Psoas muscle (tissue), 8 donors: ENCODE measurements around the gene ZNF750. TPM values are rescaled to one million over a fixed set of nuclear protein-coding genes. Genes with fewer than 3 reads are reported as not detected.

Source experiments
- ATAC-seq, 4 donors: fragments of 200-7000 bp; cut with Tn5 transposase; one replicate each; pipeline ENCODE4 v1.9.1; 2020; ENCODE audit warnings: moderate library complexity in 3 of 4, mild to moderate bottlenecking in 2 of 4
- DNase-seq, 2 donors: peaks; one replicate each; pipeline ENCODE4 v3.0.0-alpha.2; 2020
- H3K27ac ChIP-seq: fragments of 200-600 bp; one replicate; pipeline ENCODE4 v1.8.0; 2022
- H3K27me3 ChIP-seq, 3 donors: fragments of 200-600 bp in 1 of 3; one replicate each; pipeline versions ENCODE4 v1.6.1 to v1.8.0; 2013 to 2022; ENCODE audit warnings: low read length in 2 of 3, mild to moderate bottlenecking in 2 of 3, moderate library complexity in 1 of 3; ENCODE audit not compliant: insufficient read depth in 3 of 3
- H3K36me3 ChIP-seq, 2 donors: fragments of 200-600 bp in 1 of 2; one replicate each; pipeline versions ENCODE4 v1.6.1 to v1.8.0; 2013 to 2022; ENCODE audit warnings: low read depth in 1 of 2, mild to moderate bottlenecking in 1 of 2, moderate library complexity in 1 of 2; ENCODE audit not compliant: insufficient read depth in 1 of 2
- H3K4me1 ChIP-seq: fragments of 200-600 bp; one replicate; pipeline ENCODE4 v1.8.0; 2022
- H3K4me3 ChIP-seq: fragments of 200-600 bp; one replicate; pipeline ENCODE4 v1.8.0; 2022; ENCODE audit warnings: mild to moderate bottlenecking
- H3K9me3 ChIP-seq: fragments of 200-600 bp; one replicate; pipeline ENCODE4 v1.8.0; 2022
- WGBS, 3 donors: extraction: QIAGEN DNeasy Blood & Tissue Kit; methylation state at CpG; one replicate each; pipeline versions ENCODE4 v1.1.6 to v1.1.7; 2013; 5-methylcytosine and 5-hydroxymethylcytosine counted together
- intact Hi-C, 2 donors: fragments of 100-400 bp; cut with DNase I; formaldehyde crosslinking; loops; one replicate each; pipeline versions ENCODE4 v1.11.0 to v1.14.2; 2022
- polyA plus RNA-seq, 3 donors: library from polyadenylated mRNA; stranded (reverse); fragments of 200-250 nt; gene quantifications; one replicate each; pipeline ENCODE4 v1.2.3, GENCODE V29; 2013
- total RNA-seq, 4 donors: library from RNA; stranded (reverse); fragmentation: NEBNext Ultra II Directional in 2 of 4; extraction: Animal tissue kit (Norgen Biotek cat#: 25700) in 2 of 4; gene quantifications; one replicate each; pipeline versions ENCODE4 v1.2.1 to v1.2.4, GENCODE V29; 2021 to 2023
- TF ChIP-seq, protein P1 (sequence below): fragments of 200-600 bp; IDR thresholded peaks from one replicate; pipeline ENCODE4 v1.8.0; 2022; ENCODE audit warnings: antibody characterized with exemption
- donor health status: healthy with polysubstance abuse.
- donor health status: DM: no; HTN: no; CAD: no; lungs with moderate emphysema.
- donor health status: Bipolar disorder and iron deficiency.
- donor health status: healthy.
- donor health status: DM: yes; HTN: yes; CAD: no.
- donor health status: DM: no; HTN: no; CAD: no.
- donor health status: DM: no; HTN: no; CAD: no.
- donor health status: DM: yes; HTN: yes; CAD: no.

Gene ZNF750
- total and polyA plus RNA-seq, 7 donors, result 0.79 to 6.3 (median 2.2) TPM; not detected in 1

DNA sequence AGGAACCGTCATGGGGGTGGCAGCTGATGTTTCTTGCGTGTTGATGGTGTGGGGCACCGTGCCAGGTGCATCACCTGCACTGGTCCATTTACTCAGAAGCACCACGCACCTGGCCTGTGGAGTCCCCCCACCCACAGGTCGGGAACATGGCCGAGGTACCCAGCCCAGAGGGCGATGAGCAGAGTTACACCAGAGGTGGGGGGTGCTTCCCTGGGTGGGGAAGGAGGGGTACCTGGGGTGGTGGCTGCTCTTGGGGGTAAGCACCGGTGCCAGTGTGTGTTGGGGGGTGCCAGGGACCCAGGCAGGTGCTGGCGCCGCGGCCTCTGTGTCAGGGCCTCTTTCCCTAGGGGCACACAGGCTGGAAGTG is 5.0 kb upstream of the ZNF750 start:
- Histone ChIP-seq H3K36me3 (no peaks in the 10 kb centered on the region), H3K27me3 (no peaks in the 10 kb centered on the region), H3K27ac (peak overlapping the region; percentile 16), H3K4me3 (peak overlapping the region; percentile 15), H3K4me1 (no peaks in the 10 kb centered on the region), H3K9me3 (no peaks in the 10 kb centered on the region)
- TF ChIP-seq, protein P1, sequence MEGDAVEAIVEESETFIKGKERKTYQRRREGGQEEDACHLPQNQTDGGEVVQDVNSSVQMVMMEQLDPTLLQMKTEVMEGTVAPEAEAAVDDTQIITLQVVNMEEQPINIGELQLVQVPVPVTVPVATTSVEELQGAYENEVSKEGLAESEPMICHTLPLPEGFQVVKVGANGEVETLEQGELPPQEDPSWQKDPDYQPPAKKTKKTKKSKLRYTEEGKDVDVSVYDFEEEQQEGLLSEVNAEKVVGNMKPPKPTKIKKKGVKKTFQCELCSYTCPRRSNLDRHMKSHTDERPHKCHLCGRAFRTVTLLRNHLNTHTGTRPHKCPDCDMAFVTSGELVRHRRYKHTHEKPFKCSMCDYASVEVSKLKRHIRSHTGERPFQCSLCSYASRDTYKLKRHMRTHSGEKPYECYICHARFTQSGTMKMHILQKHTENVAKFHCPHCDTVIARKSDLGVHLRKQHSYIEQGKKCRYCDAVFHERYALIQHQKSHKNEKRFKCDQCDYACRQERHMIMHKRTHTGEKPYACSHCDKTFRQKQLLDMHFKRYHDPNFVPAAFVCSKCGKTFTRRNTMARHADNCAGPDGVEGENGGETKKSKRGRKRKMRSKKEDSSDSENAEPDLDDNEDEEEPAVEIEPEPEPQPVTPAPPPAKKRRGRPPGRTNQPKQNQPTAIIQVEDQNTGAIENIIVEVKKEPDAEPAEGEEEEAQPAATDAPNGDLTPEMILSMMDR, result no peak
- intact Hi-C loops, result loop anchor here in 1 of 2 donors (5.0 kb wide), 2 partner anchors 37 to 63 kb away; no protein-coding TSS in a partner anchor
- 74 to 88% (median 77%) methylated on average over 9 to 11 of the region's 11 CpGs for WGBS, 3 donors
- ATAC-seq, result no peak
- no peak for DNase-seq

DNA sequence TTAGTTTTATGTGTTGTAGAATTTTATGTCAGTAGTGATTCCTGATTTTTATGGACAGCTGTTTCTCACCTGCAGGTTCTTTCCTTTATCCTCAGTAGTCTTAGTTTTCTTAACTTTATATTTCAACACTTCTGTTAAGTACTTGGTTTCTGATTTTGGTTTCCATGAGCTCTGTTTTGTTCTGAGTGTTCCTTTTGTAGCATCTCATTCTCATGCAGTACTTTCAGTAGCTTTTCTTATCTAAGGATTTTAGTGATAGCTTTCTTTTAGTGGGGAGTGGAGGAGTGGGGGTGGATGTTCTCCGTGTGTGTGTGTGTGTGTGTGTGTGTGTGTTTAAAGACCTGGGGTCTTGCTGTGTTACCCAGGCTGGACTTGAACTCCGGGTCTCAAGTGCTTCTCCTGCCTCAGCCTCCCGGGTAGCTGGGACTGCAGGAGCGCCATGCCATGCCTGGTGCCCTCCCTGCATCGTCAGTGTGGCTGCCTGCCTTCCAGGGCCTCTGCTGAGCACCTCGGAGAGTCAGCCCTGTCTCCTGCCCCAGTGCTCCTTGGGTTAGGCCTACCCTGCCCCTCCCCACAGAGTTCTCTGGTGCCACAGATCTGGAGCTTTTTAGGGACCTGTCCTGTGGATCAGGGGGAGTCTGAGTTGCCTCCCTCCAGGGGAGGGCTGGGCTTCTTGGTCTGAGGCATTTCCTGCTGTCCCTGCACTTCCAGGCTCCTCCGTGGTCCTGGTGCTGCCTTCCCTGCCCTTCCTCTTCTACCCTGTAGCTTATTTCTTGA is 4.3 kb upstream of the ZNF750 start:
- Histone ChIP-seq H3K27me3 (no peaks in the 10 kb centered on the region), H3K9me3 (no peaks in the 10 kb centered on the region), H3K27ac (no peak overlapping the region), H3K4me1 (no peaks in the 10 kb centered on the region), H3K4me3 (no peak overlapping the region), H3K36me3 (no peaks in the 10 kb centered on the region)
- no peak for ATAC-seq
- DNase-seq, result no peak
- WGBS, 3 donors, result 66 to 75% (median 73%) methylated on average over 5 to 7 of the region's 7 CpGs
- intact Hi-C loops, result loop anchor here in 1 of 2 donors (5.0 kb wide), 1 partner anchor 37 kb away; no protein-coding TSS in a partner anchor
- TF ChIP-seq, protein P1, result no peak

DNA sequence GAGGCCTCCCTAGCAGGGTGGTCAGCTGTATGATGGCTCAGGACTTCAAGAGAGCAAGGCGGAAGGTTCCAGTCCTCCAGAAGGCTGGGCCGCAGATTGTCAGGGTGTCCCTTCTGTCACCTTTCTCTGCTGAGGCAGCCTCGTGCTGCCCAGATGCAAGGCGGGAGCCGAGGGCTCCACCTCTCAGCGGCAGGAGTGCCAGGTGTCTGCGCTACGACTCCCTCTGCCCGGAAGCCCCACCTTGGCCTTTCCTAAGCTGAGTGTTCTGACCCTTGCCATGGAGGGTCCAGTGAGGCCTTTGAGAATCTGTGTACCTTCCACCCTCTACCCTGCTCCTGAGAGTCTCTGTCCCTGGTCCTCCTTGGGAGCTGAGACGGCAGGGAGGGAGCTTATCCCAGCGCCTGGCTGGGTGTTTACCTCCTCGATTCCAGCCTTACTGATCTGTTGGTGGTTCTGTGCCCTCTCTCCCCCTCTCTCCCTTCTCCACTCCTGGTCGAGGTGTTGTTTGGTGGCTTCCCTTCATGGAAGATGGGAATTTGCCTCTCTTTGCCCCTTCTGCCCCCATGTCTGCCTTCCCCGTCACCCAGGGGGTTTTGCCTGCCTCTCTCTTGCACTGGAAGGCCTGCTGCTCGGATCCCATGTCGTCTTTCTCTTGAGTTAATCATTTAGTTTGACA is 2.2 kb upstream of the ZNF750 start:
- intact Hi-C loops, result loop anchor here in 1 of 2 donors (5.0 kb wide), 1 partner anchor 35 kb away; no protein-coding TSS in a partner anchor
- WGBS, 3 donors, result 90 to 92% (median 91%) methylated on average over 16 of the region's 16 CpGs
- Histone ChIP-seq H3K27me3 (no peaks in the 10 kb centered on the region), H3K4me3 (no peak overlapping the region), H3K9me3 (no peaks in the 10 kb centered on the region), H3K27ac (no peak overlapping the region), H3K36me3 (no peaks in the 10 kb centered on the region), H3K4me1 (peaks cover 19% of the 10 kb centered on the region)
- DNase-seq (no peak), ATAC-seq (no peak)
- TF ChIP-seq, protein P1, result no peak

DNA sequence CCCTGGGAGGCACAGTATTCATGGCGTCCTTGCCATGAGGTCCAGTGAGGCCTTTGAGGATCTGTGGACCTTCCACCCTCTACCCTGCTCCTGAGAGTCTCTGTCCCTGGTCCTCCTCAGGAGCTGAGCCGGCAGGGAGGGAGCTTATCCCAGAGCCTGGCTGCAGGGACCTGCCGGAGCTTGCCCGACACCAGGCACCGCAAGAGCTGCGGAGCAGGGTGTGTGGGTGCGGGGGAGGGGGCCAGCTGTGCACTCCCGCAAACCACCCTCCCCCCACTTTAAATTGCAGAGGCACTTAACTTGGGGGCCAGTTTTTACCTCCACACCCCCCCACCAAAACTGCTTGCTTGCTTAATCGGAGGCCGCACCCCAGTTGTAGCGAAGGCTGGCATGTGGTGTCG is 609 bp upstream of the ZNF750 start:
- 92 to 96% (median 92%) methylated on average over 12 of the region's 12 CpGs for WGBS, 3 donors
- no peak for ATAC-seq
- intact Hi-C loops, result loop anchor here in 1 of 2 donors (5.0 kb wide), 1 partner anchor 33 kb away; no protein-coding TSS in a partner anchor

More for the DNA sequence above, 609 bp upstream of the ZNF750 start:
- no peak overlapping the region for H3K4me3 ChIP-seq
- H3K9me3 ChIP-seq, result no peaks in the 10 kb centered on the region
- H3K36me3 ChIP-seq, result no peaks in the 10 kb centered on the region
- TF ChIP-seq, protein P1, result no peak
- H3K27me3 ChIP-seq, result no peaks in the 10 kb centered on the region
- DNase-seq, result no peak
- H3K27ac ChIP-seq, result no peak overlapping the region
- peaks cover 20% of the 10 kb centered on the region for H3K4me1 ChIP-seq
